MCF 10A (cell line): ENCODE data around the gene KREMEN1. TPM values are rescaled to one million over a fixed set of nuclear protein-coding genes. Genes with fewer than 3 reads are reported as not detected.

Experiments used
- BruUV-seq: library from RNA; stranded (reverse); fragments of 400-500 nt; replicated peaks from 2 replicates; lab custom pipeline; 2021; lab: Mats Ljungman, UMichigan
- CTCF ChIA-PET: fragments of 300-600 bp; sonication (Branson Sonifier 250); formaldehyde crosslinking; extraction: SDS; loops from one replicate; lab custom pipeline; 2021; ENCODE audit warnings: antibody characterized with exemption, inconsistent platforms; lab: Yijun Ruan, JAX
- POLR2A ChIA-PET: fragments of 300-600, 350-650 bp; sonication (Branson Sonifier 250); formaldehyde crosslinking; extraction: SDS; loops from one replicate; lab custom pipeline; 2020; ENCODE audit warnings: antibody characterized with exemption, inconsistent platforms; lab: Yijun Ruan, JAX
- DNase-seq: peaks from one replicate; pipeline ENCODE4 v3.0.0-alpha.2; 2018; ENCODE audit not compliant: unreplicated experiment
- H3K27ac Mint-ChIP-seq: one replicate; pipeline ENCODE4 v1.8.0; 2022; ENCODE audit warnings: mild to moderate bottlenecking, low read depth, mixed read lengths; ENCODE audit not compliant: unreplicated experiment
- H3K27me3 Mint-ChIP-seq: one replicate; pipeline ENCODE4 v1.8.0; 2022; ENCODE audit warnings: mixed read lengths; ENCODE audit not compliant: insufficient read depth, unreplicated experiment
- H3K36me3 Mint-ChIP-seq: one replicate; pipeline ENCODE4 v1.8.0; 2022; ENCODE audit warnings: mild to moderate bottlenecking, moderate library complexity, mixed read lengths; ENCODE audit not compliant: insufficient read depth, unreplicated experiment
- H3K4me1 Mint-ChIP-seq: one replicate; pipeline ENCODE4 v1.8.0; 2022; ENCODE audit warnings: mixed read lengths; ENCODE audit not compliant: insufficient read depth, unreplicated experiment
- H3K4me3 Mint-ChIP-seq: one replicate; pipeline ENCODE4 v1.8.0; 2022; ENCODE audit warnings: mild to moderate bottlenecking, moderate library complexity, mixed read lengths; ENCODE audit not compliant: unreplicated experiment
- H3K9me3 Mint-ChIP-seq: one replicate; pipeline ENCODE4 v1.8.0; 2022; ENCODE audit warnings: mixed read lengths; ENCODE audit not compliant: unreplicated experiment
- CTCF ChIP-seq: fragments of 200-600 bp; IDR thresholded peaks from one replicate; pipeline ENCODE4 v1.8.0; 2022; ENCODE audit warnings: antibody characterized with exemption, mild to moderate bottlenecking; ENCODE audit not compliant: unreplicated experiment
- intact Hi-C: fragments of 100-400 bp; cut with micrococcal nuclease; formaldehyde crosslinking; loops from 2 replicates; pipeline ENCODE4 v1.14.1; 2022
- total RNA-seq: library from RNA; stranded (reverse); gene quantifications from 2 replicates; pipeline ENCODE4 v1.2.3, GENCODE V29; 2022

The KREMEN1 gene
- total RNA-seq, 1 experiment from 2014 or later: 3.6 TPM

- Mint-ChIP-seq H3K27ac (no peak overlapping the region), H3K4me1 (no peaks in the 10 kb centered on the region), H3K27me3 (no peaks in the 10 kb centered on the region), H3K4me3 (no peak overlapping the region), H3K9me3 (no peaks in the 10 kb centered on the region), H3K36me3 (no peaks in the 10 kb centered on the region)
- intact Hi-C loops: no loop called here
- no peak for TF ChIP-seq CTCF
- POLR2A ChIA-PET: no interaction called here
- CTCF ChIA-PET: interaction anchor here (0.6 to 1.5 kb wide), 3 partner anchors 20 to 58 kb away, joined by 3 to 4 read pairs (median 3); no protein-coding TSS in a partner anchor
- DNase-seq: no peak
- no TSS peak for BruUV-seq
These were observed 73.9 kb downstream of the KREMEN1 start for GRCh38 chr22:29146771-29147170.

GRCh38 chr22:29147331-29147899 lies 74.6 kb downstream of the KREMEN1 start:
- no peaks in the 10 kb centered on the region for H3K9me3 Mint-ChIP-seq
- no TSS peak for BruUV-seq
- ChIA-PET CTCF (interaction anchor here (0.5 to 1.5 kb wide), 2 partner anchors 24 to 59 kb away, joined by 3 to 4 read pairs; no protein-coding TSS in a partner anchor), POLR2A (no interaction called here)
- H3K27me3 Mint-ChIP-seq: no peaks in the 10 kb centered on the region
- DNase-seq: no peak
- intact Hi-C loops: no loop called here
- H3K4me1 Mint-ChIP-seq: no peaks in the 10 kb centered on the region
- H3K36me3 Mint-ChIP-seq: no peaks in the 10 kb centered on the region
- no peak overlapping the region for H3K4me3 Mint-ChIP-seq
- no peak overlapping the region for H3K27ac Mint-ChIP-seq
- no peak for TF ChIP-seq CTCF

GRCh38 chr22:29148036-29148435 lies 75.2 kb downstream of the KREMEN1 start:
- H3K4me3 Mint-ChIP-seq: no peak overlapping the region
- no peaks in the 10 kb centered on the region for H3K27me3 Mint-ChIP-seq
- BruUV-seq: no TSS peak
- no peaks in the 10 kb centered on the region for H3K4me1 Mint-ChIP-seq
- intact Hi-C loops: no loop called here
- H3K36me3 Mint-ChIP-seq: no peaks in the 10 kb centered on the region
- no peaks in the 10 kb centered on the region for H3K9me3 Mint-ChIP-seq
- DNase-seq: no peak
- ChIA-PET CTCF (interaction anchor here (0.5 kb wide), 1 partner anchor 25 kb away, joined by 3 read pairs; no protein-coding TSS in a partner anchor), POLR2A (no interaction called here)
- H3K27ac Mint-ChIP-seq: no peak overlapping the region
- no peak for TF ChIP-seq CTCF

- intact Hi-C loops: no loop called here
- Mint-ChIP-seq H3K27me3 (no peaks in the 10 kb centered on the region), H3K36me3 (no peaks in the 10 kb centered on the region), H3K4me3 (no peak overlapping the region), H3K4me1 (no peaks in the 10 kb centered on the region), H3K27ac (no peak overlapping the region), H3K9me3 (no peaks in the 10 kb centered on the region)
- ChIA-PET CTCF (interaction anchor here (1.5 to 2.0 kb wide), 2 partner anchors 8 to 15 kb away, joined by 5 to 7 read pairs; no protein-coding TSS in a partner anchor), POLR2A (no interaction called here)
- no peak for DNase-seq
- TF ChIP-seq CTCF: no peak
- no TSS peak for BruUV-seq
These were observed 76.0 kb downstream of the KREMEN1 start for GRCh38 chr22:29148826-29149225.
